Fibroblast of mammary gland (primary cell): ENCODE measurements around the gene FEZ2.

Source experiments
- DNase-seq: peaks from one replicate; pipeline ENCODE4 v3.0.0-alpha.2; 2010; ENCODE audit warnings: low read depth
- H3K4me3 ChIP-seq: 2 replicates; pipeline ENCODE4 v1.5.1; 2011; ENCODE audit warnings: low read depth, mild to moderate bottlenecking, low read length, moderate library complexity; ENCODE audit not compliant: control insufficient read depth
- TF ChIP-seq, protein P1 (sequence below): conservative IDR thresholded peaks from 2 replicates; pipeline ENCODE4 v1.5.1; 2011; ENCODE audit warnings: low read depth, low read length, inconsistent platforms; ENCODE audit not compliant: control insufficient read depth, insufficient read depth

The FEZ2 gene

DNA sequence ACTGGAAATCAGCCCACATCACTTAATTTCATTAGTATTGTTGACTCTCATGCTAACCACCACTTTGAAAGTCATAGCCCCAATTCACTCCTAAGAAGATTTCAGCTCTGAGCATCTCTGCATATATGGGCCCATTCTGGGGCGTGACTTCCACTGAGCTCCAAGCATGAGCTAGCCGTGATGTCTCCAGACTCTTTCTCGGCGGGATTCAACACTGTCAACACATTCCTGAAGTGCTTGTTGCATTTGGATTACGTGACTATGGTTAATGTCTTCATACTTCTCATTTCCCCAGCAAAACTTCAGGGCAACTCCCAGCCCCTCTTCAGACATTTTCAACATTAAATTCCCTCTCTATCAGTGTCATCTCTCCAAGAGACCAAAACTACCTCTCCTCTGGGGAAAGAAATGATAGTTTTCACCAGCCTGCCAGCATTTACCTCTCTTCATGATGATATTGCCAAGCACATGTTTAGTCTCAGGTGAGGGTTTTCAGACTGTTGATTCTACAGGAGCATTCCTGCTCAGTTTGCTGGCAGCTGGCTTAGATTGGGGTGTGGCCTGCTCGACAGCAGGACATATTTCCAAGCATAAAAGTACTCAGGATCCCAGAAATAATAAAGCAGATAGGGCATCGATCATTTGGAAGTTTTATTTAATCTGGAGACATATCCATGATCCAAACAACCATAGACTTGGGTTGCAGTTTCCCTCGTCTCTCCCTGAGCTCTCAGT lies 81.7 kb downstream of the FEZ2 start:
- no peak for DNase-seq
- TF ChIP-seq, protein P1, sequence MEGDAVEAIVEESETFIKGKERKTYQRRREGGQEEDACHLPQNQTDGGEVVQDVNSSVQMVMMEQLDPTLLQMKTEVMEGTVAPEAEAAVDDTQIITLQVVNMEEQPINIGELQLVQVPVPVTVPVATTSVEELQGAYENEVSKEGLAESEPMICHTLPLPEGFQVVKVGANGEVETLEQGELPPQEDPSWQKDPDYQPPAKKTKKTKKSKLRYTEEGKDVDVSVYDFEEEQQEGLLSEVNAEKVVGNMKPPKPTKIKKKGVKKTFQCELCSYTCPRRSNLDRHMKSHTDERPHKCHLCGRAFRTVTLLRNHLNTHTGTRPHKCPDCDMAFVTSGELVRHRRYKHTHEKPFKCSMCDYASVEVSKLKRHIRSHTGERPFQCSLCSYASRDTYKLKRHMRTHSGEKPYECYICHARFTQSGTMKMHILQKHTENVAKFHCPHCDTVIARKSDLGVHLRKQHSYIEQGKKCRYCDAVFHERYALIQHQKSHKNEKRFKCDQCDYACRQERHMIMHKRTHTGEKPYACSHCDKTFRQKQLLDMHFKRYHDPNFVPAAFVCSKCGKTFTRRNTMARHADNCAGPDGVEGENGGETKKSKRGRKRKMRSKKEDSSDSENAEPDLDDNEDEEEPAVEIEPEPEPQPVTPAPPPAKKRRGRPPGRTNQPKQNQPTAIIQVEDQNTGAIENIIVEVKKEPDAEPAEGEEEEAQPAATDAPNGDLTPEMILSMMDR = no peak
- no peak overlapping the region for H3K4me3 ChIP-seq

DNA sequence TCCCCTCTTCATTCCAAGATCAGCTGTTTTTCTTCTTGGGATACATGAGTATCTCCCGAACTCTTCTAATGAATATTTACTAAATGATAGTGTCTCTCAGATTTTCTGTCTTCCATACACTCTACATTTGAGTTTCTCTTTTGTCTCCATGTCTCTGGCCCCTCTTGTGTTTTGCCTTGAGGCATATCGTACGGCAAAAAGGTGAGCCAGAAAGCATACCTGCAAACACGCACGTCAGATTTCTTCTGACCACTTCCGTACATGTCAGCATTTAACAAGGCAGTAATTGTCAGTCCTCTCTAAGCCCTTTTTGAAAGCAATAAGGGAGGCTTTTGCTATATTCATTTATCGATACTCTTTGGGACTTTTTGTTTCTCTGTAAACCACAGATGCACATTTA lies 82.4 kb downstream of the FEZ2 start:
- H3K4me3 ChIP-seq = no peak overlapping the region
- no peak for DNase-seq
- TF ChIP-seq, protein P1 = no peak

DNA sequence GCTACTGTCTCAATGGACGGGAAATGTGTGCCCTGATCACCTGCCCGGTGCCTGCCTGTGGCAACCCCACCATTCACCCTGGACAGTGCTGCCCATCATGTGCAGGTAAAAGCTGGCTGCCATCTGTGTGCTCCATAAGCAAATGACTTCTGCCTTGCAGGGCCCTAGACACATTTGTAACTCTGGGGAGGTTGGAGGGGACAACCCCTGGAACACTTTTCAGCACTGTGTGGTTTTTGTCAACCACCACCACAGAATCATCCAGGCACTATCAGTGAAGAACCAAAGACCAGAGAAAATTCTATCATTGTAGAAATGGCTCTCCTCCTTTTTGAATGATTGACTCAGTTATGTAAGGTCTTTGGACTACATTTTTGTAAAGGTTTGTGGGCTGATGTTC lies 84.3 kb downstream of the FEZ2 start:
- TF ChIP-seq, protein P1 = no peak
- no peak overlapping the region for H3K4me3 ChIP-seq
- no peak for DNase-seq

DNA sequence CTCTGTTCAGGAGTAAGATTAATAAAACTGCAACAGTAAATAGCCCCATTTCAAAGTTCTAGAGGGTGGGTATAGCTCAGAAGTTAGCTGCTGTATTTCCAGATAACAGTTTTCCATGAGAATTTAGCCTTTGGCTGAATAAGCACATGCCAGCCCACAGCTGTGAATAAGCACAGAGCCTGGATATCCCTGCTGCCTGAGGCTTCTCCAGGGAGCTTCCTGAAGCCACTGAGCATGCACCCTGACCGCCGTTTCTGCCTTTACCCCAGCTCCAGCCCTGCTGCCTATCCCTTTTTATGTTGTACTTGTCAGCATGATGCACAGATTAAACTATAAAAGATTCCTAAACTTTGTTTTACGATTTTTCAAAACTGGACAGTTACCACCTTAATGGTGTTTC lies 85.3 kb downstream of the FEZ2 start:
- TF ChIP-seq, protein P1 = no peak
- DNase-seq = no peak
- H3K4me3 ChIP-seq = no peak overlapping the region

DNA sequence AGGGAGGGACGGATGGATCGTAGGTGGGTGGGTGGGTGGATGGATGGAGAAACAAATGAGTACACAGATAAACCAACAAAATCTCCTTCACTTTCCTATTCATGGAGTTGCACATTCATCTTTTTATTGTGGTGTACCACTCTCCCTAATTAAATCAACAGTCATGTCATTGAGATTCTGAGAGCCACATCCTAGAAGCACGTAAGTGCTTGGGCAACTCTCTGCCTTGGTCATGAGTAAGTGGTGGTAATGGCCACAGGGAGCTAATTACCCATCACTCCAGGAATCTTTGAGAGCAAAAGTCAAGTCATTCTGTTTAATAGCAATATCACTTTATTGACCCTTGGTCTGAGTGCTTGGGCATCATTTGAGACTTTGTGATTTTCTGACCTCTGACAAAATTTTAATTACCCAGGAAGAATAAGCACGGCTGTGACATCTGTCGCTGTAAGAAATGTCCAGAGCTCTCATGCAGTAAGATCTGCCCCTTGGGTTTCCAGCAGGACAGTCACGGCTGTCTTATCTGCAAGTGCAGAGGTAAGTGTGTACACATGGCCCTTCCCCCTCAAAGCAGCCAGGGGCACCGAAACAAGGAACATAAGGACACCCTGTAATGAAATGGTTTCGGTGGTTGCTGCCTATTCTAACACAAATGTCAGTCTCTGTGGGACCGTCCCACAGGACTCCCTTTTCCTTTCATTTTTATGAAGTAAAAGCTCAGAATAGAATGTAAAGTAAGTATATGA lies 85.9 kb downstream of the FEZ2 start:
- H3K4me3 ChIP-seq = no peak overlapping the region
- DNase-seq = peak; percentile 15
- TF ChIP-seq, protein P1 = no peak

DNA sequence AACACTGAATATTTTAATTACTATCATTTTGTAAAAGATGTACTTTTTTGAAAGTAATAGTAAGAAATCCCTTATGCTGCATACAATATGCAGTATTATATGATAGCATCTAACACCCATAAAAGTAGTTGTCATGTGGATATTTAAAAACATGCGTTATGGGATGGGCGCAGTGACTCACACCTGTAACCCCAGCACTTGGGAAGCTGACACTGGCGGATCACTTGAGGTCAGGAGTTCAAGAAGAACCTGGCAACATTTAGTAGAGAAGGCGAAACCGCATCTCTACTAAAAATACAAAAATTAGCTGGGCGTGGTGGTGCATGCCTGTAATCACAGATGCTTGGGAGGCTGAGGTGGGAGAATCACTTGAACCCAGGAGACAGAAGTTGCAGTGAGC lies 88.9 kb downstream of the FEZ2 start:
- no peak overlapping the region for H3K4me3 ChIP-seq
- TF ChIP-seq, protein P1 = no peak
- DNase-seq = no peak

DNA sequence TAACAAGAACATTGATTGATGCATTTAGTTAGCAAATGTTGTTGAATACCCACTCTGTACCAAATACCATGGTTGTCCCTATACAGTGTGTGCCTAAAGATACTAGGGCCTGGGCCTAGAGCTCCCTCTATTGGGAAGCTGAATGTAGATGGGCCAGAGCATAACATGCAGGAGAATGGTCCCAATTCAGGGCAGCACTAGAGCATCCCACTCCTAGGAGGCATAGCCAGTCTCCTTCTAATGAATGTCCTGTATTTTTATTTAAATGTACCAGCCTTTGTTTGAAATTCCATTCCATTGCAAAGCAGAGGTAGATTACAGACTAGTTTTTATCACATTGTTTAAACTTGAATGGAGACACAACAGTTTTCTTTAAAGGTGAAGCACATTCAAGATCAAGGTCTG lies 90.6 kb downstream of the FEZ2 start:
- TF ChIP-seq, protein P1 = peak; percentile 98
- no peak overlapping the region for H3K4me3 ChIP-seq
- peak; percentile 68 for DNase-seq
